T-helper 2 cell (primary cell): ENCODE results near the gene PDE1A.
A peak's percentile ranks its signal among the peaks of the same experiment; 100 is the strongest.

Experiments
- DNase-seq, 5 experiments: peaks; one replicate each; pipeline versions ENCODE4 v3.0.0 to v3.0.0-alpha.2; 2012 to 2022

Gene PDE1A

GRCh38 chr2:182187130-182187529 is 239.7 kb downstream of the PDE1A start:
- no peak for DNase-seq

- peak in 1 of 5 experiments; percentile 10 for DNase-seq
Observed at GRCh38 chr2:182186132-182186735, 240.6 kb downstream of the PDE1A start.

GRCh38 chr2:182182436-182182835 is 244.4 kb downstream of the PDE1A start:
- DNase-seq = no peak

- no peak for DNase-seq
Observed at GRCh38 chr2:182181381-182181780, 245.5 kb downstream of the PDE1A start.

- DNase-seq = no peak
Observed at GRCh38 chr2:182179176-182179575, 247.7 kb downstream of the PDE1A start.

- DNase-seq = no peak
Observed at GRCh38 chr2:182173944-182174622, 252.8 kb downstream of the PDE1A start.

- no peak for DNase-seq
Observed at GRCh38 chr2:182170341-182170740, 256.5 kb downstream of the PDE1A start.

- DNase-seq = no peak
Observed at GRCh38 chr2:182167882-182168281, 259.0 kb downstream of the PDE1A start.

- DNase-seq = no peak
Observed at GRCh38 chr2:182166841-182167240, 260.0 kb downstream of the PDE1A start.

- DNase-seq = no peak
Observed at GRCh38 chr2:182166406-182166805, 260.4 kb downstream of the PDE1A start.

- no peak for DNase-seq
Observed at GRCh38 chr2:182165202-182165601, 261.6 kb downstream of the PDE1A start.

GRCh38 chr2:182164686-182165085 is 262.1 kb downstream of the PDE1A start:
- no peak for DNase-seq

GRCh38 chr2:182163878-182164277 is 263.0 kb downstream of the PDE1A start:
- no peak for DNase-seq

GRCh38 chr2:182148344-182148743 is 278.5 kb downstream of the PDE1A start:
- no peak for DNase-seq

- DNase-seq = no peak
Observed at GRCh38 chr2:182144776-182145165, 282.1 kb downstream of the PDE1A start.

- no peak for DNase-seq
Observed at GRCh38 chr2:182144041-182144775, 282.6 kb downstream of the PDE1A start.

- DNase-seq = no peak
Observed at GRCh38 chr2:182142062-182142461, 284.8 kb downstream of the PDE1A start.

GRCh38 chr2:182134201-182134600 is 292.6 kb downstream of the PDE1A start:
- DNase-seq = no peak

GRCh38 chr2:182133195-182133891 is 293.5 kb downstream of the PDE1A start:
- DNase-seq = no peak

- no peak for DNase-seq
Observed at GRCh38 chr2:182132605-182133004, 294.2 kb downstream of the PDE1A start.

GRCh38 chr2:182128821-182129707 is 297.8 kb downstream of the PDE1A start:
- DNase-seq = no peak

- DNase-seq = no peak
Observed at GRCh38 chr2:182117196-182117595, 309.6 kb downstream of the PDE1A start.
